Transverse colon (tissue), 3 donors: ENCODE data around the gene OR51I1.

ENCODE experiments used
- CTCF ChIP-seq, 5 experiments: fragments of 200-600 bp in 3 of 5; fragments of 450-650 bp in 2 of 5; sonication (generic) in 3 of 5; IDR thresholded peaks; 1 replicate in 2 of 5; 2 replicates in 3 of 5; pipeline ENCODE4 v1.5.1; 2016 to 2017; ENCODE audit warnings: antibody characterized with exemption in 5 of 5, inconsistent platforms in 3 of 5, mild to moderate bottlenecking in 2 of 5, moderate library complexity in 1 of 5
- EP300 ChIP-seq: sonication (generic); formaldehyde crosslinking; IDR thresholded peaks from one replicate; pipeline ENCODE4 v1.6.1; 2017; ENCODE audit warnings: antibody characterized with exemption, low read depth

DNA sequence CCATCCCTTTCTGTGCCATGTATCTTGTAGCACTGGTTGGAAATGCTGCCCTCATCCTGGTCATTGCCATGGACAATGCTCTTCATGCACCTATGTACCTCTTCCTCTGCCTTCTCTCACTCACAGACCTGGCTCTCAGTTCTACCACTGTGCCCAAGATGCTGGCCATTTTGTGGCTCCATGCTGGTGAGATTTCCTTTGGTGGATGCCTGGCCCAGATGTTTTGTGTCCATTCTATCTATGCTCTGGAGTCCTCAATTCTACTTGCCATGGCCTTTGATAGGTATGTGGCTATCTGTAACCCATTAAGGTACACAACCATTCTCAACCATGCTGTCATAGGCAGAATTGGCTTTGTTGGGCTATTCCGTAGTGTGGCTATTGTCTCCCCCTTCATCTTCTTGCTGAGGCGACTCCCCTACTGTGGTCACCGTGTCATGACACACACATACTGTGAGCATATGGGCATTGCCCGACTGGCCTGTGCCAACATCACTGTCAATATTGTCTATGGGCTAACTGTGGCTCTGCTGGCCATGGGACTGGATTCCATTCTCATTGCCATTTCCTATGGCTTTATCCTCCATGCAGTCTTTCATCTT is 47.6 kb upstream of the OR51I1 start:
- TF ChIP-seq CTCF (IDR thresholded peaks at IDR 0.05) (no peak), EP300 (no peak)
